Uterus (tissue), 4 donors: ENCODE results near the gene DMAC1. TPM values are rescaled to one million over a fixed set of nuclear protein-coding genes. Genes with fewer than 3 reads are reported as not detected.

ENCODE experiments used
- DNase-seq, 2 donors: peaks; one replicate each; pipeline ENCODE4 v3.0.0-alpha.2; 2019 to 2020
- H3K27ac ChIP-seq, 2 donors: fragments of 200-600 bp; sonication (generic); 1 replicate in 1 of 2; 2 replicates in 1 of 2; pipeline ENCODE4 v1.5.1; 2016 to 2018
- H3K27me3 ChIP-seq, 2 donors: fragments of 200-600 bp; sonication (generic); one replicate each; pipeline ENCODE4 v1.5.1; 2018 to 2019; ENCODE audit warnings: control low read depth in 1 of 2
- H3K36me3 ChIP-seq, 2 donors: fragments of 200-600 bp; sonication (generic); one replicate each; pipeline ENCODE4 v1.5.1; 2019; ENCODE audit warnings: control low read depth in 1 of 2
- H3K4me1 ChIP-seq, 2 donors: fragments of 200-600 bp; sonication (generic); one replicate each; pipeline ENCODE4 v1.5.1; 2018 to 2019; ENCODE audit warnings: control low read depth in 1 of 2
- H3K4me3 ChIP-seq, 2 donors: fragments of 200-600 bp; sonication (generic); 1 replicate in 1 of 2; 2 replicates in 1 of 2; pipeline ENCODE4 v1.5.1; 2018 to 2019; ENCODE audit warnings: mild to moderate bottlenecking in 1 of 2
- H3K9me3 ChIP-seq, 2 donors: fragments of 200-600 bp; sonication (generic); one replicate each; pipeline ENCODE4 v1.5.1; 2019; ENCODE audit warnings: control low read depth in 1 of 2
- POLR2A ChIP-seq, 2 donors: fragments of 450-650 bp; IDR thresholded peaks; one replicate each; pipeline ENCODE4 v1.6.1; 2016; ENCODE audit warnings: antibody characterized with exemption in 2 of 2, mild to moderate bottlenecking in 1 of 2, moderate library complexity in 1 of 2
- intact Hi-C: fragments of 100-400 bp; cut with DNase I; formaldehyde crosslinking; loops from one replicate; pipeline ENCODE4 v1.15.1; 2023; ENCODE audit warnings: low total_unique reads
- total RNA-seq, 4 donors: library from RNA; depleted of rRNA in 3 of 4; stranded (reverse); fragments of >200 nt in 3 of 4; gene quantifications; one replicate each; pipeline versions ENCODE4 v1.1.0 to v1.2.4, GENCODE V29; 2014 to 2023
- TF ChIP-seq, protein P1 (sequence below), 4 experiments: fragments of 200-600 bp in 2 of 4; fragments of 450-650 bp in 2 of 4; sonication (generic) in 2 of 4; IDR thresholded peaks; one replicate each; pipeline ENCODE4 v1.5.1; 2016 to 2019; ENCODE audit warnings: antibody characterized with exemption in 4 of 4, mild to moderate bottlenecking in 2 of 4, moderate library complexity in 1 of 4
- donor health status: DM: yes; HTN: yes; CAD: no.

DMAC1 gene
- total RNA-seq, 4 donors from 2014 or later = 3.5 to 23.4 (median 13.5) TPM

DNA sequence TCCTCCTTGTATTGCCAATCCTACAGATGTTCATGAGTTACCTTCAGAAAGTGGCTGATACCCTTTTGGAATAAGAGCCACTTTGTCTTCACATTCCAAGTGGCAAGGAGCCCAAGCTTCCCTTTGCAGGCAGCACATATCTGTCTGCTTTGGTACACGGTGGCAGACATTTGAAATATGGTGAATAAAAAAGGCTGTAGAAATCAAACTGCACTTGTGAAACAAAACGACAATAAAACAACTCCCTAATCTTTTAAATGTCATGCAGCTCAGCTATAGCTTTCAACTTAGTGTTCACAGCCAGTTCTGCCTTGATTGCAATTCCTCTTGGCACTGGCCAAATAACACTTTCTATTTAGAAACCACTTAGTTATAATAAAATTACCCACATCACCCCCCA lies 35.0 kb upstream of the DMAC1 start:
- intact Hi-C loops = no loop called here
- no peaks in the 10 kb centered on the region for H3K4me1 ChIP-seq

DNA sequence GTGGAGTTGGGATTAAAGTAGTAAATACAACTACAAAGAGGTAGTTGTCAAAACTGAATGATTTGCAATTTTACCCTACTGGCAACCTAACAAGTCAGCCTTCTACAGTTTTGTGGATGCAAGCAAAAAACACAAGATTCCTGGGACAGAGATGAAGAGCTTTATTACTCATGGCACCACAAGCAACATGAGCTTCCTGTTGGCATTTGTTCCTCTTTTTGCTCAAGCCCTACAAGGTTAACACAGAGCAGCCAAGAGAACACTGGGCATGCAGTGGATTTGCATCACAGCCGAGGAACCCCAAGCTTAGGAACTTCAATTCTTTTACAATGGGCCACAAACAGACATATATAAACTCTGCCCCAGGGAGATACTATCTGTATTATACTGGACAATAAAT lies 28.8 kb upstream of the DMAC1 start:
- Histone ChIP-seq H3K27ac (no peak overlapping the region), H3K4me1 (no peaks in the 10 kb centered on the region), H3K27me3 (no peaks in the 10 kb centered on the region), H3K4me3 (no peak overlapping the region), H3K9me3 (no peaks in the 10 kb centered on the region), H3K36me3 (no peaks in the 10 kb centered on the region)
- intact Hi-C loops = no loop called here
- DNase-seq = no peak
- TF ChIP-seq, protein P1, sequence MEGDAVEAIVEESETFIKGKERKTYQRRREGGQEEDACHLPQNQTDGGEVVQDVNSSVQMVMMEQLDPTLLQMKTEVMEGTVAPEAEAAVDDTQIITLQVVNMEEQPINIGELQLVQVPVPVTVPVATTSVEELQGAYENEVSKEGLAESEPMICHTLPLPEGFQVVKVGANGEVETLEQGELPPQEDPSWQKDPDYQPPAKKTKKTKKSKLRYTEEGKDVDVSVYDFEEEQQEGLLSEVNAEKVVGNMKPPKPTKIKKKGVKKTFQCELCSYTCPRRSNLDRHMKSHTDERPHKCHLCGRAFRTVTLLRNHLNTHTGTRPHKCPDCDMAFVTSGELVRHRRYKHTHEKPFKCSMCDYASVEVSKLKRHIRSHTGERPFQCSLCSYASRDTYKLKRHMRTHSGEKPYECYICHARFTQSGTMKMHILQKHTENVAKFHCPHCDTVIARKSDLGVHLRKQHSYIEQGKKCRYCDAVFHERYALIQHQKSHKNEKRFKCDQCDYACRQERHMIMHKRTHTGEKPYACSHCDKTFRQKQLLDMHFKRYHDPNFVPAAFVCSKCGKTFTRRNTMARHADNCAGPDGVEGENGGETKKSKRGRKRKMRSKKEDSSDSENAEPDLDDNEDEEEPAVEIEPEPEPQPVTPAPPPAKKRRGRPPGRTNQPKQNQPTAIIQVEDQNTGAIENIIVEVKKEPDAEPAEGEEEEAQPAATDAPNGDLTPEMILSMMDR (IDR thresholded peaks at IDR 0.05) = no peak
- no peak for TF ChIP-seq POLR2A (IDR thresholded peaks at IDR 0.05)

More for the DNA sequence above, 35.0 kb upstream of the DMAC1 start:
- Histone ChIP-seq H3K36me3 (no peaks in the 10 kb centered on the region), H3K27me3 (no peaks in the 10 kb centered on the region), H3K9me3 (no peaks in the 10 kb centered on the region), H3K4me3 (no peak overlapping the region), H3K27ac (no peak overlapping the region)
- no peak for TF ChIP-seq POLR2A (IDR thresholded peaks at IDR 0.05)
- TF ChIP-seq, protein P1 (IDR thresholded peaks at IDR 0.05) = no peak
- no peak for DNase-seq

DNA sequence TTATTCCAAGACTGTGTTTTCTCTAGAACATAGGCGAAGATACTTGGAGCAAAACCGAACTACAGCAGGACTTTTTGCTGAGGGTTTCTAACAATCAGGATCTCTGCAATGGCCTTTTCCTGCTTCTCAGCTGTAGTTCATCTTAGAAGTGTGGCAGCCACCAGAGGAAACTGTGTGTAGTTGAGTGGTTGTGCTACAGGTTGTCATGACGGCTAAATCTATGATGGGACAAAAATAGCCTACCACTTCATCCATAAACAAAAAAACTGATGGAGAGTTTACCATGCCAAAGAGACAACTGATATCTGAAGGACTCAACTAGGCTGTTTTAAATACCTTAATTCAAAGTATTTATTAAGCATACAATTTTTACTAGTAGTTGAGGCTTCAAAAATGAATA lies 28.2 kb upstream of the DMAC1 start:
- intact Hi-C loops = no loop called here
- no peak overlapping the region for H3K4me3 ChIP-seq
- TF ChIP-seq, protein P1 (IDR thresholded peaks at IDR 0.05) = no peak
- TF ChIP-seq POLR2A (IDR thresholded peaks at IDR 0.05) = no peak
- H3K27ac ChIP-seq = no peak overlapping the region
- H3K27me3 ChIP-seq = no peaks in the 10 kb centered on the region
- no peak for DNase-seq
- no peaks in the 10 kb centered on the region for H3K4me1 ChIP-seq
- H3K9me3 ChIP-seq = no peaks in the 10 kb centered on the region
- no peaks in the 10 kb centered on the region for H3K36me3 ChIP-seq

DNA sequence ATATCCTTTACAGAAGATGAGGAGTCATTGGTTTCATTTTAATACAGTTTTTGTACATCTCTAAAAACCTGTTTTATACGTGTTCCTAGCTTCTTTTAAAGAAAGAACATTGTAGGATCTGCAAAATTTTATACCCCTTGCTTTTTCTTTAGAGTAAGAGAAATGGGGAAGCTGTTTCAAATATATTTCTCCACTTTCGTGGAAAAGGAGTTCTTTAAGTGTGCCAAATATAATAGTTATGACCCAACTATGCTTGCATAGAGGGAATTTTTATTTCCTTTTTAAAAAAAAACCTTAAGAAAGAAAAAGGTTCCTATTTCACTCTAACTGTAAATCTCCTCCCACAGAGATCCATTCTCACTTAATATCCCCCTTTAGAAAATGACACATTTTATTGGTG lies 27.5 kb upstream of the DMAC1 start:
- no peaks in the 10 kb centered on the region for H3K9me3 ChIP-seq
- no peaks in the 10 kb centered on the region for H3K4me1 ChIP-seq
- H3K27ac ChIP-seq = no peak overlapping the region
- TF ChIP-seq POLR2A (IDR thresholded peaks at IDR 0.05) = no peak
- TF ChIP-seq, protein P1 (IDR thresholded peaks at IDR 0.05) = no peak
- intact Hi-C loops = no loop called here
- H3K27me3 ChIP-seq = no peaks in the 10 kb centered on the region
- no peak for DNase-seq
- H3K36me3 ChIP-seq = no peaks in the 10 kb centered on the region
- H3K4me3 ChIP-seq = no peak overlapping the region

DNA sequence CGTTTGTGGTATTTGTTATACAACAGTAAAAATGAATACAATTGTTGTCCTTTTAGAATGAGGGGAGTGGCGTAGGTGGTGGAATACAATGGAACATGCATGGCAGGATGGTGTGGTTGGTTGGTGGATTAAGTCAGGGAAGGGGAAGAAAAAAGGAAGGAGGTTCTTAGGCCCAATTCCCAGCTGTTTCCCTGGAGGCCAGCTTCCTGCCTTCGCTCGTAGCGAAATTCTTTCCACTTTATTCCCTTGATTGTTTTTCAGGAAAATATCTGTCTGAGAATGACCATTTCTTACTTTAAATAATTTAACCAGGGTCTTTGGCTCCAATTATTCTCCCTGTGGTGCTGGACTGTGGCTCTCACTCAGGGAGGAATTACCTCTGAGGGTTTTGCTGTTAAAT lies 24.1 kb upstream of the DMAC1 start:
- no peaks in the 10 kb centered on the region for H3K36me3 ChIP-seq
- no peaks in the 10 kb centered on the region for H3K4me1 ChIP-seq
- TF ChIP-seq, protein P1 (IDR thresholded peaks at IDR 0.05) = no peak
- no peak for TF ChIP-seq POLR2A (IDR thresholded peaks at IDR 0.05)
- no peak for DNase-seq
- no peaks in the 10 kb centered on the region for H3K27me3 ChIP-seq
- intact Hi-C loops = no loop called here
- no peak overlapping the region for H3K4me3 ChIP-seq
- H3K9me3 ChIP-seq = no peaks in the 10 kb centered on the region
- no peak overlapping the region for H3K27ac ChIP-seq
